ENCODE results near the gene DND1.
"Not testable (repeated sequence)": the region's sequence is repeated elsewhere in the genome, so short reads cannot be mapped to it uniquely, and the experiment has no call there.

Gene DND1

DNA sequence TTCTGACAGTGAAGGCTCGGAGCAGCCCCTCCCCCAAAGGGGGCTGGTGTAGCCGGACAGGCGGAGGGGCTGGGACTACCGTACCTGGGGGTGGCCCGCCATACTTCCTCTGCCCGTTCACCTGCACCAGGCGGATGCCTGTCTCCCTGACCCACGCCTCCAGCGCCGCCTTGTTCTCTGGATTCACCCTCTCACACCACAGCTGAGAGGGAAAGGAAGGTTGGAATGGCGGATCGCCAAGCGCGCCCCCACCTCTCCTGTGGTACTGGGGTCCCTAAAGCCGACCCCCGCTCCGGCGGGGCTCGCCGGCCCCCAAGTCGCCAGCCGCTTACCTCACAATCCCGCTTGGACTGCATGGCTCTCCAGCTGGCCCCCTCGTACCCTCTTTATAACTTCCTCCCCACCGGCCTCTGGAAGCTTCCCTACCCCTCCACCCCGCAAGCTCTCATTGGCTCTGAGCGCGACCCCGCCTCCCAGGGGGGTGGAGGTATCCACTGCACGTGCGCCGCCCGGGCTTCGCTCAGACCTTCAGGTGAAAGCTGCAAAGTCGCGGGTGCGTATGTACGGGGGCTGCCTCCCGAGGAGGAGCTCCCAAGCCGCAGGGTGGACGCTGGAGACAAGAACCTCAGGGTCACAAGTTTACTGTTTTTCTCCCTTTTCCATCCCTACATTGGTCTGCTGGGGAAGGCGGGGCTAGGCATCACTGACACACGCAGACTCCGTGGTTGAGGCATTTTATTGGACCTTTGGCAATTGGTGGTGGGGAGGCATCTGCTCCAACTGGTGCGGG lies at the start of gene DND1:
Gene DND1 (minus strand): TSS at position 390 of the 790 bp plus-strand sequence. CDS start 34 bp downstream, at position 356.
- no peak for DNase-seq

DNA sequence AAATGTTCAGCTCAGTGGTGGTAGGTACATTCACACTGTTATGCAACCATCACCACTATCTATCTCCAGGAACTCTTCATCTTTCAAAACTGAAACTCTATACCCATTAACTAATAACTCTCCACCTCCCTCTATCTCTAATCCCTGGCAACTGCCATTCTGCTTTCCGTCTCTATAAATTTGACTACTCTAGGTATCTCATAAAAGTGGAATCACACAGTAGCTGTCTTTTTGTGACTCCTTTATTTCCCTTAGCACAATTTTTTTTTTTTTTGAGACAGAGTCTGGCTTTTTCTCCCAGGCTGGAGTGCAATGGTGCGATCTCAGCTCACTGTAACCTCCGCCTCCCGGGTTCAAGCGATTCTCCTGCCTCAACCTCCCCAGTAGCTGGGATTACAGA lies 48.0 kb upstream of the DND1 start:
- DNase-seq = not testable (repeated sequence)

DNA sequence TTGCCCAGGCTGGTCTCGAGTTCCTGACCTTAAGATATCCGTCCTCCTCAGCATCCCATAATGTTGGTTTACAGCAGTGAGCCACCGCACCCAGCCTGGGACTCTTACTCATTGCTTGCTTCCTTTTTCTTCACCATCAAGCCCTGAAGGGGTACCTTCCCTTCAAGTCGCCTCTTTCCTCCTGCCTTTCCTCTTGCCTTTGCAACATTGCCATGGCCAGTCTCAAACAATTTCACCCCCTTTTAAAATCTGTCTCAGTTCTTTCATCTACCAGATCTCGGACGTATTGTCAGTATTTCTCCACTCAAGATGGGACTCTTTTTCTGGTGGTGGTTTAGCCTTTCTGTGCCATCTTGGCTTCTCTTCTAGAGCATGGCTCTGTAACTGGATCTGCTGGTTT lies 47.4 kb upstream of the DND1 start:
- DNase-seq = not testable (repeated sequence)

DNA sequence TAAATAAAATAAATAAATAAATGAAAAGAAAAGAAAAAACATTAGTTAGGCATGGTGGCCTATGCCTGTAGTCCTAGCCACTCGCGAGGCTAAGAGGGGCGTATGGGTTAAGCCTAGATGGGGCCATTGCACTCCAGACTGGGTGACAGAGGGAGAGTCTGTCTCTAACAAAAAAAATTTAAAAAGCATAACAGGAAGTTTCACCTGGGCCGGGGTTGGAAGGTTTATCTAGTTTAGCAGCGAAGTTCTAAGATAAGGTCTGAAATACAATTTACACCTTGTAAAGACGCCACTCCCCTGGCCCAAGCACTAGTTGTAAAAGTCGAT lies 44.9 kb upstream of the DND1 start:
- DNase-seq = no peak

DNA sequence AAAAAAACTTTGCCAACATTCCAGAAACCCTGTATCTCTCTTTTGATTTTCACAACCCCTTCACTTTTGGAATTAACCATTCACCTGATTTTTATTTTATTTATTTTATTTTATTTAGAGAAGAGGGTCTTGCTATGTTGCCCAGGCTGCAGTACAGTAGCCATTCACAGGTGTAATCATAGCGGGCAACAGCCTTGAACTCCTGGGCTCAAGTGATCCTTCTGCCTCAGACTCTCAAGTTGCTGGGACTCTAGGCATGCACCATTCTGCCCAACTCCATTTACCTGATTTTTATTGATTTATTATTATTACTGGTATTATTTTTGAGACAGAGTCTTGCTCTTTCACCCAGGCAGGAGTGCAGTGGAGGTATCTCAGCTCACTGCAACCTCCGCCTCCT lies 42.9 kb upstream of the DND1 start:
- not testable (repeated sequence) for DNase-seq

DNA sequence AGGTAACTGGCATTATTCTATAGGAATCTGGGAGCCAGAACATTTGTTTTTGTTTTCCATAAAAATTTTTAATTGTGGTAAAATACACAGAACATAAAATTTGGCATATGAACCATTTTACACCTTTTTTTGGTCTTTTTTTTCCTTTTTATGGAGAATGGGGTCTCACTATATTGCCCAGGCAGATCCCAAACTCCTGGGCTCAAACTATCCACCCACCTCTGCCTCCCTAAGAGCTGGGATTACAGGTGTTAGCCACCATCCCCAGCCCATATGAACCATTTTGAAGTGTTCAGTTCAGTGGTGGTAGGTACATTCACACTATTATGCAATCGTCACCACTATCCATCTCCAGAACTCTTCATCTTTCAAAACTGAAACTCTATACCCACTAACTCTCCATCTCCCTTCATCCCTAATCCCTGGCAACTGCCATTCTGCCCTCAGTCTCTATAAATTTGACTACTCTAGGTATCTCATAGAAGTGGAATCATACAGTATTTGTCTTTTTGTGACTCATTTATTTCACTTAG lies 40.3 kb upstream of the DND1 start:
- DNase-seq = no peak

DNA sequence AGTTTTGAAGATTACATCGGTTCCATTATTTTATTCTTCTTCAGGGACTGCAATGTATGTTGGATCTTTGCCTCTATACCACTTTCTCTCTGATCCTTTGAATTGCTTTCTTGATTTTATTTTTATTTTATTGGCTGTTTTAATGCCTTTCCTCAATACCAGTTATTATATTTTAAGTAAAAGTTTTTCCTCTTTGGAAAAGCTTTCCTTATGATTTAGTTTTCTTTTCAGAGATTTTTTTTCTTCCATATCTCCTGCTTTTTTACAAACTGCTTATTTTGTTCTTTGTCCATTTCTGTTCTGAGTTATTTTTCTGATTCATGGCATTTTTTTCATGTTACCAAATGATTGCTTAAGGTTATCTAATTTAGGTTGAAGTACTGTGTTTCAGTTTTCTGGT lies 38.4 kb upstream of the DND1 start:
- DNase-seq = no peak

DNA sequence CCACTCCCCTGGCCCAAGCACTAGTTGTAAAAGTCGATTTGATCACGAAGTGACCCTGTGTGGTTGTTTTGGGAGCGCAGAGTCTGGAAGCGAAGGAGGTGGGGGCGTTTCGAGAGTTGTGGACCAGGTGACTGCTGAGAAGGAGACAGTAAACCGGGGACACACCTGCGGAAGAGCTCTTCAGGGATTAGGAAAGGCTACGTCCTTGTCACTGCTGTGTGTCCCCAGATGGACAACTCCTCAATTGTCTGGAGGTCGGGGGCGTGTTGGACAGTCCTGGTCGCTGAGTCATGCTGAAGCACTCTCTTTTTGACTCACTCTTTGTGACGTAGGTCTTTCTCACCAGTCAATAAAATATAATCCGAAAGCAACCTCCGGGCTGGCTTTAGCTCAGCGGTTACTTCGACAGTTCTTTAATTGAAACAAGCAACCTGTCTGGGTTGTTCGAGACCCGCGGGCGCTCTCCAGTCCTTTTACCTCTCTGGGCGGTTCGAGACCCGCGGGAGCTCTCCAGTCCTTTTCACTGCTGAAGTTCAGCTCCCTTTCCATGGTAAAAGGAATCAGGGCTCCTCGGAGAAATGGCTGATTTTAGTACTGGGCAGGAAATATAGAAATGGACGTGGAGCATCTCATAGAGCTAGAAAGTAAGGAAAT lies 37.6 kb upstream of the DND1 start:
- peak in 49 of 51 donors; percentile 5 to 95 (median 57) for DNase-seq

DNA sequence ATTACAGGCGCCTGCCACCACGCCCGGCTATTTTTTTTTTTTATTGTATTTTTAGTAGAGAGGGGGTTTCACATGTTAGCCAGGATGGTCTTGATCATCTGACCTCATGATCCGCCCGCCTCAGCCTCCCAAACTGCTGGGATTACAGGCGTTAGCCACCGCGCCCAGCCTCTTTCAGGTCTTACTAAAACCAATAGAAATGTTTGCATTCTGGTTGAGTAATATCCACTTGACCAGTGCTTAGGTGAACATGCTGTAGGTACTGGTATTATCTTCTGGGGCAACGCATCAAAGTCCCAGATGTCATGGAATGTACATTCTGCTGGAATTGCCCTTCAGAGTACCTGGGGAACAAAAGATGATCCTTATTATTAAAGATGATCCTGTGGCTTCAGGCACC lies 35.4 kb upstream of the DND1 start:
- DNase-seq = not testable (repeated sequence)

DNA sequence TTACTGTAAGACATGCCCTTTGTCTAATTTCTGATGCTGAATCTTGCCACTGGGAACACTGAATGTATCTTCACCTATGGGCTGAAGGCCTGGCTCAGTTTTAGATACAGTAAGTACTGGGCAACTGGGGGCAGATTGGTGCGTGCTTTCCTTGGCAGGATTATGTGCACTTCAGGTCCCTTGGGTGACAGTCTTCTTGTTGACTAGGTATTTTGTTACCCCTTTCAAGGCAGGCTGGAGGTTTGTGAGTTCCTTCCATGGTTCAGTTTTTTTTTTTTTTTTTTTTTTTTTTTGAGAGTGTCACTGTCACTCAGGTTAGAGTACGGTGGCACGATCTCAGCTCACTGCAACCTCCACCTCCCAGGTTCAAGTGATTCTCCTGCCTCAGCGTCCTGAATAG lies 34.4 kb upstream of the DND1 start:
- no peak for DNase-seq

DNA sequence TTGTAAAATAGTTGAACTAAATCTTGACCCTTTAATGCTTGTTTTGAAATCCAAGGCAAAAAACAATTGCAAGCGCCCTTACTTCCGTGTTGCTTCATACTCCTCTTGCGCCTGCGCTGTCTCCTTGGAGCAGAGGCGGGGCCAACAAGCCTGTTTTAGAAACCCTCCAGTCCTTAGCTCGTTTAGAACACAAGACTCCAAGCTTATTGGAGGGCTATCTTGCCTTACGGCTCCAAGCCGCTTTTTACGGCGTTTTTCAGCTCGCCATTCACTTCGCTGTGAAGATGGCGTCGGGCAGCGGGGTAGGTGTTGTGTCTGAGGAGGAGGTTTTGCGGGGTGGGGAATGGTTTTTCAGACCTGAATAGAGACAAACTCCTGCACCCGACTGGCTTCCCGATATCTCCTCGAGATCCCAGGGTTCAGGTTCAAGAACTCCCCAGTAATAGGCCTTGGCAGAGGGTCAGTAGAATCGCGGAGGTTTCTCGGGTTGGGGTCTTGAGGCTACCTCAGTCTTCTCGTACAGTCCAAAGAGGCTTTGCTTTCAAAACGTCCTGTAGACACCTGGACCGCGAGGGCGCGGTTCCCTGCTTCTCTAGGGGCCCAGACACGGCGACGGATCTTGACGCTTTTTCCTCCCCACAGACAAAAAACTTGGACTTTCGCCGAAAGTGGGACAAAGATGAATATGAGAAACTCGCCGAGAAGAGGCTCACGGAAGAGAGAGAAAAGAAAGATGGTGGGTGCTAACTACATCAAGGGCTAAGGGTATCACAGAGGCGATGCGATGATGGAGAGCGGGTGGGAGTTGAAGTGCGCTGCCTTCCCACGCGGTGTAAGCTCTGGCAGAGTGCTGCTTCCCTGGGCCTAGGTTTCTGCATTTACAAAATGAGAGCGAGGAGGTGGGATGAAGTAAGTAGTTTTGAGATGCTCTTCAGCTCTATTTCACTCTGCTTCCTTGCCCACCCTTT lies 27.1 kb upstream of the DND1 start, which contains the start of gene ZMAT2:
Gene ZMAT2 (plus strand): TSS at position 271 of the 968 bp plus-strand sequence. CDS start 14 bp downstream, at position 285.
- DNase-seq = peak; percentile 37 to 98 (median 91)

DNA sequence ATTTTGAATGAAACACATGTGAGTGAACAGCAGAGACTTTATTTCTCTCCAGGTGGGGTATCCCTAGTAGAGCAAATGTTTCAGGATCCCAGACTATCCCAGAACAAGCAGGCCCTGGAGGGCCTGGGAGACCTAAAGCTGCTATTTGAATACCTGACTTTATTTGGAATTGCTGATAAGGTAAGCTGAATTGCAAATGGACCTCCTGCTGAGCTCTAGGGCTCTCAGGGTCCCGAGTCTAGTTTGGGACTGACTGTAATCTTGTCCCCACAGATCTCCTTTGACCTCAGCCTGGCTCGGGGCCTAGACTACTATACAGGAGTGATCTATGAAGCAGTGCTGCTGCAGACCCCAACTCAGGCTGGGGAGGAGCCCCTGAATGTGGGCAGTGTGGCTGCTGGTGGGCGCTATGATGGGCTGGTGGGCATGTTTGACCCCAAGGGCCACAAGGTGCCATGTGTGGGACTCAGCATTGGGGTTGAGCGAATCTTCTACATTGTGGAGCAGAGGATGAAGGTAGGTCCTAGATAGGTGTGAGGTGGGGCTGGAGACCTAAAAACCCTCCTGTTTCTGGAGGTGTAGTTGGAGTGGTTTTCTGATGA lies 23.6 kb upstream of the DND1 start:
- DNase-seq = no peak

DNA sequence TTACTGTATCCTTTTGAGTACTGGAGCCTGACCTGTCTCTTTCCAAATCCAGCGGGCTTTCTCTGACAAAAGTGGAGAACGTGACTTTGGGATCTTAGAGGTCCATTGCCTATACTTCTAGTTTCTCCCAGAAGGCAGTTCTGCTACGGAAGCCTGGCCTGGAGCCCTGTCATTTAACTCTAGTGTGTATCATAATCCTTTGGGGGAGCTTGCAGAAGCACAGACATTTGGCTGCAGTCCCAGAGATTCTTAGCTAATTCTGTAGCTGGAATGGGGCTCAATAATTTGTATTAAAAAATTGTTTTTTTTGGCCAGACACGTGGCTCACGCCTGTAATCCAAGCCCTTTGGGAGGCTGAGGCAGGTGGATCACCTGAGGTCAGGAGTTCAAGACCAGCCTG lies 20.9 kb upstream of the DND1 start:
- no peak for DNase-seq

DNA sequence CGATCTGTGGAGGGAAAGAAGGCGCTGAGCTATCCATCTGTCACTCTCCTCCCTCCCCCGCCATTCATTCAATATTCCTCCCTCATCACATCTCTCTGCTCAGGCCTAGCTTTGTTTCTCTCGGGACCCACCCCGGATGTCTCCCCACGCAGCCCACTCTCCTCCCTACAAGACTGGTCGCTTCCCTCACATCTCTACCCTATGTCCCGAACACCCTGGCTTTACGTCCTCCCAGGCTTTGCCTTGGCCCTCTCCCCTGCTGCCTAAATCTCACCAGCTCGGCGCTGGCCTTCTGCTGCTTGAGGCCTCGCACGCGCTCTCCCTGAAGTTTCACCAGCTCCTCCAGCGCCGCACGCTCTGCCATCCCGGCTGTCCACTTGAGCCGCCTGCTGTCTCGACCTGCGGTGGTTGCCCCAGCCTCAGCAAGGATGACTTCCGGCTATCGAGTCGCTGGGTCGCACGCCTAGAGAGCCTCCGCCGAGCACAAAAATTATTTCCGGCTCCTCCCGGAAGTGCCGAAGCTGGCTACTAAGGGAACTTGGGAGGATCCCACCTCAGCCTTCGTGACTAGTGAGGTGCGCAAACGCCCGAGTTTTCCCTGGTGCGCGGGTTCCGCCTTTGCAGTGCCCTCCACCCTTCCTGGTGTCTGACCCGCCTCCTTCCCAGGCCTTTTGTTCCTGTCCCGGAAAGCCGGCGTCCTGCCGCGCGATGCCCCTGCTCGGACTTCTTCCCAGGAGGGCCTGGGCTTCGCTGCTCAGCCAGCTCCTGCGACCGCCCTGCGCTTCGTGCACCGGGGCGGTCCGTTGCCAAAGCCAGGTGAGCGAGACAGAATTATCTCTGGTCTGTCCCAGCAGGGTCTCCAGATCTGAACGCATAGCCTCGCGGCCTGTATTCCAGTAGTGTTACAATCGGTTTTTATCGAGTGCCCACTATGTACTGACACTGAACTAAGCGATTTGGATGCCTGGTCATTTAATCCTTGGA lies 17.9 kb upstream of the DND1 start, which contains the start of the genes HARS1 and HARS2:
Gene HARS1 (minus strand): TSS at position 430 of the 984 bp plus-strand sequence. CDS start 66 bp downstream, at position 364.
Gene HARS2 (plus strand): TSS at position 515 of the 984 bp plus-strand sequence. CDS start 194 bp downstream, at position 709.
- peak; percentile 12 to 94 (median 86) for DNase-seq

DNA sequence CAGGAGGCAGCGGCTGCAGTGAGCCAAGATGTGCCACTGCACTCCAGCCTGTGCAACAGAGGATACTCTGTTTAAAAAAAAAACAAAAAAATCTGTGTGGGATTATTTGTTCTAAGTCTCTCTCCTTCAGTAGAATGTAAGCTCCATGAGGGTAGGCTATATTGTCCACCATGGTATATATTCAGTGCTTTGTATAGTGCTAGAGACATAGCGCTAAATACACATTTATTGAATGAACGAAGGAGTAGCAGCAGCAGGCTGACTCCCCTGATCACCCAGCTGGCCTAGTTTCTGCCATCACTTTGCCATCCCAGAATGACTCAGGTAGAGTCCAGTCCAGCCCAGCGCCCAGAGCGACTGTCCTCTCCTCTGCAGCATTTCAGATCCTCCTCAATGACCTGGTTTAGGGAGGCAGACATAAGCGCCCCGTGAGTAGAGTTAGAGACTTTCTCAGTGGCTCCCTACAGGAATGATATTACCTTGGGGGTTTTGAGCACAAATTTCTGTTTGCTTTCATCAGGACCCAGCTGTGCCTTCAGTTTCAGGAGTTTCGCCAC lies 17.1 kb upstream of the DND1 start:
- DNase-seq = no peak

DNA sequence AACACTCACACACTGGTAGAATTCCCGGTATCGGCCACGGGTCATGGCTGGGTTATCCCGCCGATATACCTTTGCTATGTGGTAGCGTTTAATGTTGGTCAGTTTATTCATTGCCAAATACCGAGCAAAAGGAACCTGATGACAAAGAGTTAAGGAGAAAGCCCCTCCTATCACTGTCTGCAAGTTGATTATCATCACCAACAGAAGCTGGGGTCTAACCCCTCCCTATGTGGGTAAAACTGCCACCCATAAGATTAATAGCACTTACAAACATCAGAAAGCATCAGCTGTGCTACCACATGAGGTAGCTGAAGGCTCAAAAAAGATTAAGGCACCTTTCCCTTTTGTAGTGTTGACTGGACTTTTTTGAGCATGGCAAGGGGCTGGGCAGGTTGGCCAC lies 5.6 kb upstream of the DND1 start:
- DNase-seq = no peak

DNA sequence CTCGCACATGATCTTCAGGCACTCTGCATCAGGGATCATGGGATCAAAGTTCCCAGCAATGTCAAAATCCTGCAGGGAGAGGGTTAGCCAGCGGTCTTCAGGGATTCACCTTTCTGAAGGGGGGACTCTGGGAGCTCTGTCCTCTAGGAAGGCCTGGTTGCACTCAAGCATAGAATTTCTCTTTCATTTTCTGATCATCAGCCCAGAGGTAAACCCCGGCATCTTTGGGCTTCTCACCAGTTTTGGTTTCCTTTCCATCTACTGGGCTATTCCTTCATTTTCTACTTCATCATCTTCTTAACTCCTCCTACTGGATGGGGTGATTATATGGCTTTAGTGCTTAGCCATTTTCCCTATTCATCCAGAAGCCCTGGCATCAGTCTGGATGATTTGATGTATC lies 4.6 kb upstream of the DND1 start:
- DNase-seq = no peak

DNA sequence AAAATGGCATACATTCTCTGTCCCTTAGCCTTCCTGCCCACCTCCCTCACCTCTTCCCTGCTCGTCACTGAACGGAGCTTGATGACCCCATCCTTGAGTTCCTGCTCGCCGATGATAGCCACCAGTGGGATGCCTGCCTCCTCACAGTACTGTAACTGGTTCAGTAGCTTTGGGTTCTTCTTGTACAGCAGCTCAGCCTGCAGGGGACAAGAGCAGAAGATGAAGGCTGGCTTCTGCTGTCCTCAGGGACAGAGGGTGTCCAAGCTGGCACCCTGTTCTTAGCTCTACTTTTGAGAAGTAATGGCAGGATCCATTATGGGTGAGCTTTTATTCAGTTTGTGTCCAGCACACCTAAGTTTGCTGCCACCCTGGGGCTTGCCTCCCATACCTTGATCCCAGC lies 1.3 kb upstream of the DND1 start:
- no peak for DNase-seq

DNA sequence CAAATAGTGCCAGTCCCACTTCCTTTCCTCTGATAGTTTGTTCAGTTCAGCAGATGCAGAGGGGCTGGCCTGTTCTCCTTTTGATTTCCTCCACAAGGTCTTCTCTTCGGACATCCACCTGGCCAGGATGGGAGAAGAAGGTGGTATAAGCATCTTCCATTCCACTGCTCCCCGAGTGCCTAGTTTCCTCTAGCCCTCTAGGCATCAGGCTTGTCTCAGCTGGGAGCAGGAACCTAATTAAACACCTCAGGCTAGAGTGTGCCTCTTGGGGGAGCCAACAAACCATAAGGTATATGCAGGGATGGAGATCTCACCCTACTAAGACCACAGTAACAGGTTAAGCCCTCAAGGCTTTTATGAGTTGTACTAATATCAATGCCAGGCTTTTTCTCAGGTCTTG lies 835 bp upstream of the DND1 start:
- DNase-seq = no peak

Measured in hypothalamus (tissue), 51 donors.